Esophagus muscularis mucosa (tissue), 4 donors: ENCODE data around the gene GNAZ. TPM values are rescaled to one million over a fixed set of nuclear protein-coding genes. Genes with fewer than 3 reads are reported as not detected.

Experiments used
- DNase-seq: peaks from one replicate; pipeline ENCODE4 v3.0.0-alpha.2; 2017; ENCODE audit errors: extremely low spot score
- H3K27ac ChIP-seq, 4 donors: fragments of 200-600 bp; sonication (generic); replicated peaks in 1 of 4; 1 replicate in 3 of 4; 2 replicates in 1 of 4; pipeline ENCODE4 v1.5.1; 2016 to 2019; ENCODE audit warnings: mild to moderate bottlenecking in 1 of 4
- H3K27me3 ChIP-seq, 4 donors: fragments of 200-600 bp; sonication (generic); one replicate each; pipeline versions ENCODE4 v1.5.1 to v1.6.0; 2016 to 2019
- H3K36me3 ChIP-seq, 4 donors: fragments of 200-600 bp; sonication (generic); one replicate each; pipeline ENCODE4 v1.5.1; 2016 to 2019
- H3K4me1 ChIP-seq, 4 donors: fragments of 200-600 bp; sonication (generic); one replicate each; pipeline ENCODE4 v1.5.1; 2016 to 2019
- H3K4me3 ChIP-seq, 4 donors: fragments of 200-600 bp; sonication (generic); 1 replicate in 2 of 4; 2 replicates in 2 of 4; pipeline ENCODE4 v1.5.1; 2016 to 2019; ENCODE audit warnings: mild to moderate bottlenecking in 4 of 4, moderate library complexity in 1 of 4
- H3K9me3 ChIP-seq, 4 donors: fragments of 200-600 bp; sonication (generic); 1 replicate in 3 of 4; 2 replicates in 1 of 4; pipeline ENCODE4 v1.5.1; 2016 to 2019
- EP300 ChIP-seq: sonication (generic); formaldehyde crosslinking; IDR thresholded peaks from one replicate; pipeline ENCODE4 v1.6.1; 2017; ENCODE audit warnings: antibody characterized with exemption
- POLR2A ChIP-seq: fragments of 450-650 bp; IDR thresholded peaks from one replicate; pipeline ENCODE4 v1.6.1; 2017; ENCODE audit warnings: antibody characterized with exemption, moderate library complexity, mild to moderate bottlenecking, low read depth
- POLR2AphosphoS5 ChIP-seq, 2 donors: sonication (generic); formaldehyde crosslinking; IDR thresholded peaks; one replicate each; pipeline ENCODE4 v1.6.1; 2017; ENCODE audit warnings: antibody characterized with exemption in 2 of 2
- WGBS: methylation state at CpG from one replicate; pipeline ENCODE4 v1.1.5; 2018; 5-methylcytosine and 5-hydroxymethylcytosine counted together
- intact Hi-C: fragments of 100-400 bp; cut with DNase I; formaldehyde crosslinking; loops from one replicate; pipeline ENCODE4 v1.15.1; 2023
- total RNA-seq, 4 donors: library from RNA; depleted of rRNA; stranded (reverse); fragments of >200 nt; gene quantifications; one replicate each; pipeline versions ENCODE4 v1.1.0 to v1.2.1, GENCODE V29; 2016
- TF ChIP-seq, protein P1 (sequence below), 3 experiments: fragments of 200-600 bp in 2 of 3; fragments of 450-650 bp in 1 of 3; sonication (generic) in 2 of 3; IDR thresholded peaks; one replicate each; pipeline ENCODE4 v1.5.1; 2017 to 2019; ENCODE audit warnings: antibody characterized with exemption in 3 of 3, mild to moderate bottlenecking in 2 of 3, moderate library complexity in 1 of 3

Gene GNAZ
- total RNA-seq, 4 donors from 2014 or later: 51.7 to 79.5 (median 64.6) TPM

- H3K4me3 ChIP-seq: peak overlapping the region; percentile 10 to 26 (median 16)
- no peaks in the 10 kb centered on the region for H3K27me3 ChIP-seq
- intact Hi-C loops: no loop called here
- H3K36me3 ChIP-seq: peaks cover 0 to 16% (median 5%) of the 10 kb centered on the region in 4 donors
- no peak for DNase-seq
- peak overlapping the region; percentile 81 to 87 (median 82) for H3K27ac ChIP-seq
- H3K9me3 ChIP-seq: no peaks in the 10 kb centered on the region
- WGBS: 31% methylated on average over 11 of the region's 28 CpGs
- TF ChIP-seq POLR2AphosphoS5 (IDR thresholded peaks at IDR 0.05) (peak; percentile 52 to 54), EP300 (no peak)
- TF ChIP-seq, protein P1, sequence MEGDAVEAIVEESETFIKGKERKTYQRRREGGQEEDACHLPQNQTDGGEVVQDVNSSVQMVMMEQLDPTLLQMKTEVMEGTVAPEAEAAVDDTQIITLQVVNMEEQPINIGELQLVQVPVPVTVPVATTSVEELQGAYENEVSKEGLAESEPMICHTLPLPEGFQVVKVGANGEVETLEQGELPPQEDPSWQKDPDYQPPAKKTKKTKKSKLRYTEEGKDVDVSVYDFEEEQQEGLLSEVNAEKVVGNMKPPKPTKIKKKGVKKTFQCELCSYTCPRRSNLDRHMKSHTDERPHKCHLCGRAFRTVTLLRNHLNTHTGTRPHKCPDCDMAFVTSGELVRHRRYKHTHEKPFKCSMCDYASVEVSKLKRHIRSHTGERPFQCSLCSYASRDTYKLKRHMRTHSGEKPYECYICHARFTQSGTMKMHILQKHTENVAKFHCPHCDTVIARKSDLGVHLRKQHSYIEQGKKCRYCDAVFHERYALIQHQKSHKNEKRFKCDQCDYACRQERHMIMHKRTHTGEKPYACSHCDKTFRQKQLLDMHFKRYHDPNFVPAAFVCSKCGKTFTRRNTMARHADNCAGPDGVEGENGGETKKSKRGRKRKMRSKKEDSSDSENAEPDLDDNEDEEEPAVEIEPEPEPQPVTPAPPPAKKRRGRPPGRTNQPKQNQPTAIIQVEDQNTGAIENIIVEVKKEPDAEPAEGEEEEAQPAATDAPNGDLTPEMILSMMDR (IDR thresholded peaks at IDR 0.05): no peak
- peaks cover 27 to 68% (median 47%) of the 10 kb centered on the region in 4 donors for H3K4me1 ChIP-seq
These were observed 28.6 kb downstream of the GNAZ start for GRCh38 chr22:23098718-23099530.

- no CpG with 5 or more reads among the region's 6 CpGs for WGBS
- Histone ChIP-seq H3K9me3 (no peaks in the 10 kb centered on the region), H3K4me1 (peaks cover 27 to 68% (median 47%) of the 10 kb centered on the region in 4 donors), H3K27ac (peak overlapping the region; percentile 81 to 87 (median 82)), H3K4me3 (peak overlapping the region in 1 of 4 donors; percentile 26), H3K36me3 (peaks cover 0 to 16% (median 5%) of the 10 kb centered on the region in 4 donors), H3K27me3 (no peaks in the 10 kb centered on the region)
- intact Hi-C loops: no loop called here
- no peak for DNase-seq
- TF ChIP-seq POLR2AphosphoS5 (IDR thresholded peaks at IDR 0.05): no peak
- no peak for TF ChIP-seq EP300
- TF ChIP-seq, protein P1 (IDR thresholded peaks at IDR 0.05): no peak
- no peak for TF ChIP-seq POLR2A
These were observed 29.1 kb downstream of the GNAZ start for GRCh38 chr22:23099531-23099804.

GRCh38 chr22:23100124-23100801 is 29.9 kb downstream of the GNAZ start:
- TF ChIP-seq EP300 (no peak), POLR2A (no peak), POLR2AphosphoS5 (IDR thresholded peaks at IDR 0.05) (no peak)
- TF ChIP-seq, protein P1 (IDR thresholded peaks at IDR 0.05): no peak
- DNase-seq: no peak
- Histone ChIP-seq H3K4me1 (peaks cover 27 to 68% (median 47%) of the 10 kb centered on the region in 4 donors), H3K36me3 (peaks cover 0 to 18% (median 6%) of the 10 kb centered on the region in 4 donors), H3K4me3 (no peak overlapping the region), H3K9me3 (no peaks in the 10 kb centered on the region), H3K27ac (peak overlapping the region; percentile 81 to 87 (median 82)), H3K27me3 (no peaks in the 10 kb centered on the region)
- 82% methylated on average over 2 of the region's 7 CpGs for WGBS
- intact Hi-C loops: no loop called here

- no peak overlapping the region for H3K4me3 ChIP-seq
- no peaks in the 10 kb centered on the region for H3K9me3 ChIP-seq
- no peak overlapping the region for H3K27ac ChIP-seq
- no peak for DNase-seq
- intact Hi-C loops: no loop called here
- TF ChIP-seq POLR2AphosphoS5 (IDR thresholded peaks at IDR 0.05) (no peak), POLR2A (no peak), EP300 (no peak)
- TF ChIP-seq, protein P1 (IDR thresholded peaks at IDR 0.05): no peak
- H3K4me1 ChIP-seq: peaks cover 30 to 65% (median 46%) of the 10 kb centered on the region in 4 donors
- H3K27me3 ChIP-seq: no peaks in the 10 kb centered on the region
- no CpG with 5 or more reads among the region's 3 CpGs for WGBS
- H3K36me3 ChIP-seq: peaks cover 0 to 5% (median 1%) of the 10 kb centered on the region in 4 donors
These were observed 31.2 kb downstream of the GNAZ start for GRCh38 chr22:23101524-23101923.
